Measurements from ENCODE around the gene ATP11C. TPM values are rescaled to one million over a fixed set of nuclear protein-coding genes. Genes with fewer than 3 reads are reported as not detected.

The ATP11C gene
- total and polyA plus RNA-seq, 4 donors = 5.3 to 32.1 (median 23.3) TPM

GRCh38 chrX:139907078-139907477 is 25.8 kb downstream of the ATP11C start:
- Histone ChIP-seq H3K4me3 (ENCODE audit: low read length in 2 of 2) (no peak overlapping the region), H3K4me1 (ENCODE audit: control insufficient read depth in 1 of 2, insufficient read depth in 2 of 2, low read length in 2 of 2) (no peaks in the 10 kb centered on the region), H3K36me3 (ENCODE audit: control insufficient read depth in 1 of 2, insufficient read depth in 2 of 2, low read length in 1 of 2) (no peaks in the 10 kb centered on the region), H3K27me3 (ENCODE audit: control insufficient read depth in 1 of 2, insufficient read depth in 2 of 2, low read length in 1 of 2) (no peaks in the 10 kb centered on the region), H3K27ac (ENCODE audit: low read depth in 1 of 2, low read length in 2 of 2) (no peak overlapping the region), H3K9me3 (ENCODE audit: control insufficient read depth, low read length) (no peaks in the 10 kb centered on the region)
- ATAC-seq (ENCODE audit: low FRiP score) (no peak), DNase-seq (no peak)
- intact Hi-C loops (cut with DNase I) = no loop called here
- 90 to 97% methylated on average over 3 of the region's 3 CpGs for WGBS, 2 donors

- H3K27ac ChIP-seq (ENCODE audit: low read depth in 1 of 2, low read length in 2 of 2) = no peak overlapping the region
- ATAC-seq (ENCODE audit: low FRiP score) (no peak), DNase-seq (no peak)
- WGBS, 2 donors = 91 to 94% methylated on average over 2 of the region's 2 CpGs
- H3K4me3 ChIP-seq (ENCODE audit: low read length in 2 of 2) = no peak overlapping the region
- H3K4me1 ChIP-seq (ENCODE audit: control insufficient read depth in 1 of 2, insufficient read depth in 2 of 2, low read length in 2 of 2) = peaks cover 0 to 2% of the 10 kb centered on the region in 2 donors
- H3K27me3 ChIP-seq (ENCODE audit: control insufficient read depth in 1 of 2, insufficient read depth in 2 of 2, low read length in 1 of 2) = no peaks in the 10 kb centered on the region
- intact Hi-C loops (cut with DNase I) = no loop called here
- H3K9me3 ChIP-seq (ENCODE audit: control insufficient read depth, low read length) = no peaks in the 10 kb centered on the region
- H3K36me3 ChIP-seq (ENCODE audit: control insufficient read depth in 1 of 2, insufficient read depth in 2 of 2, low read length in 1 of 2) = no peaks in the 10 kb centered on the region
These were observed 27.1 kb downstream of the ATP11C start for GRCh38 chrX:139905743-139906142.

DNA sequence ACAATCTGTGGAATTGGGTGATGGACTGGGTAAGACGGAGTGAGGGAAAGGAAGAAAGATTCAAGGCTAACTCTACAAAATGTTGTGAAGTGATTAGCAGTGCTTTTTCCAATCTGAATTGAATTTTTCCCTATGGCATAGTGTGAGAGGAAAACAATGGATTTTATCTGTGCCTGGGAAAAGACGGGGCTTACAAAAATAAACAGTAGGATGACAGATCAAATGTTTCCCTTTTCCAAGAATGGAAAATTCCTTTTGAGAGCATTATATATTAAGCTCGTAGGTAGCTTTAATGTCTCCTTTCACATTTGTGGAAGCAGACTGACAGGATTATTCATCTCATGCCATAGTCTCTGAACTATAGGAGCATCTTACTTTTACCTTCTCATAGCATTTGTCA is 27.8 kb downstream of the ATP11C start:
- no peak for ATAC-seq (ENCODE audit: low FRiP score)
- 37 to 46% methylated on average over 3 of the region's 3 CpGs for WGBS, 2 donors
- H3K4me1 ChIP-seq (ENCODE audit: control insufficient read depth in 1 of 2, insufficient read depth in 2 of 2, low read length in 2 of 2) = peaks cover 0 to 2% of the 10 kb centered on the region in 2 donors
- H3K36me3 ChIP-seq (ENCODE audit: control insufficient read depth in 1 of 2, insufficient read depth in 2 of 2, low read length in 1 of 2) = no peaks in the 10 kb centered on the region
- intact Hi-C loops (cut with DNase I) = no loop called here
- no peak overlapping the region for H3K27ac ChIP-seq (ENCODE audit: low read depth in 1 of 2, low read length in 2 of 2)
- no peaks in the 10 kb centered on the region for H3K27me3 ChIP-seq (ENCODE audit: control insufficient read depth in 1 of 2, insufficient read depth in 2 of 2, low read length in 1 of 2)
- H3K4me3 ChIP-seq (ENCODE audit: low read length in 2 of 2) = no peak overlapping the region
- no peaks in the 10 kb centered on the region for H3K9me3 ChIP-seq (ENCODE audit: control insufficient read depth, low read length)
- DNase-seq = no peak

- H3K9me3 ChIP-seq (ENCODE audit: control insufficient read depth, low read length) = no peaks in the 10 kb centered on the region
- 81 to 97% methylated on average over 3 of the region's 3 CpGs for WGBS, 2 donors
- no peaks in the 10 kb centered on the region for H3K36me3 ChIP-seq (ENCODE audit: control insufficient read depth in 1 of 2, insufficient read depth in 2 of 2, low read length in 1 of 2)
- H3K4me3 ChIP-seq (ENCODE audit: low read length in 2 of 2) = no peak overlapping the region
- H3K27me3 ChIP-seq (ENCODE audit: control insufficient read depth in 1 of 2, insufficient read depth in 2 of 2, low read length in 1 of 2) = no peaks in the 10 kb centered on the region
- DNase-seq = no peak
- no peak for ATAC-seq (ENCODE audit: low FRiP score)
- intact Hi-C loops (cut with DNase I) = no loop called here
- H3K4me1 ChIP-seq (ENCODE audit: control insufficient read depth in 1 of 2, insufficient read depth in 2 of 2, low read length in 2 of 2) = peaks cover 0 to 2% of the 10 kb centered on the region in 2 donors
- no peak overlapping the region for H3K27ac ChIP-seq (ENCODE audit: low read depth in 1 of 2, low read length in 2 of 2)
These were observed 29.6 kb downstream of the ATP11C start for GRCh38 chrX:139903210-139903609.

DNA sequence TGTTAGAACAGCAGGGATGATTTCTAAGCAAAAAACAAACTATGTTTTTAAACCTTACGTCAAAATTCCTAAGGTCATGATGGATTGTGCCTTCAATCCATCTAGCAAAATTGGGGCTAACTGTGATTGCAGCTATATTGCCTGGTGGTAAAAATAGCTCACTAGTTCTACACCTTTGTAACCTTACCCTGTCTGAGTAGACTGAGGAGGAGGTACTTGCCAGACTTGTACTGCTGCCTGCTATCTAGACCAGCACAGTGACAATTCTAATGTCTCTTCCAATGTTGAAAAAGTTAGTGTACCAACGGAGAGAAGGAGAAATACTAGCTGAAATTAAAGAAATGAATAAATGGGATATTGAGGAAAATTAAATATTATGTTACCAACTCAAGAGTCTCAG is 30.3 kb downstream of the ATP11C start:
- 78 to 95% methylated on average over 2 of the region's 2 CpGs for WGBS, 2 donors
- DNase-seq (no peak), ATAC-seq (ENCODE audit: low FRiP score) (no peak)
- Histone ChIP-seq H3K4me3 (ENCODE audit: low read length in 2 of 2) (no peak overlapping the region), H3K27me3 (ENCODE audit: control insufficient read depth in 1 of 2, insufficient read depth in 2 of 2, low read length in 1 of 2) (no peaks in the 10 kb centered on the region), H3K27ac (ENCODE audit: low read depth in 1 of 2, low read length in 2 of 2) (no peak overlapping the region), H3K9me3 (ENCODE audit: control insufficient read depth, low read length) (no peaks in the 10 kb centered on the region), H3K36me3 (ENCODE audit: control insufficient read depth in 1 of 2, insufficient read depth in 2 of 2, low read length in 1 of 2) (no peaks in the 10 kb centered on the region), H3K4me1 (ENCODE audit: control insufficient read depth in 1 of 2, insufficient read depth in 2 of 2, low read length in 2 of 2) (peaks cover 0 to 2% of the 10 kb centered on the region in 2 donors)
- intact Hi-C loops (cut with DNase I) = no loop called here

DNA sequence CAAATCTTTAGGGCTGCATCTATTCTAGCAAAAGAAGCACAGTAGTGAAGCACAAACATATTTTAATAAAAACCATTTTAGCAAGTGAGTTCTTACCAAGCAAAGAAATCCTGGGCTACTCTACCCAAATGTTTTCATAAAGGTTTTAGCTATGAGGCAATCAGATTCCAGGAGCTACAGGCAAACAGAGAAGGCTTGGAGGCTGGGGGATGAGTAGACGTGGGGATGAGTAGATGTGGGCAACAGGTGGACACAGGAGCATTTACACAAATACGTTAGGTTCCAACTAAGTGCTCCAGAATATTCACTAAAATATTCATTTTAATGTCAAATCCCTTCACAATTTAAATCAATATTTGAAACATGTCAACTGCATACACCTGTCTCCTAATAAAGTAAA is 34.5 kb downstream of the ATP11C start:
- 48 to 54% methylated on average over 2 of the region's 2 CpGs for WGBS, 2 donors
- Histone ChIP-seq H3K4me1 (ENCODE audit: control insufficient read depth in 1 of 2, insufficient read depth in 2 of 2, low read length in 2 of 2) (peaks cover 0 to 2% of the 10 kb centered on the region in 2 donors), H3K27me3 (ENCODE audit: control insufficient read depth in 1 of 2, insufficient read depth in 2 of 2, low read length in 1 of 2) (no peaks in the 10 kb centered on the region), H3K4me3 (ENCODE audit: low read length in 2 of 2) (no peak overlapping the region), H3K9me3 (ENCODE audit: control insufficient read depth, low read length) (no peaks in the 10 kb centered on the region), H3K27ac (ENCODE audit: low read depth in 1 of 2, low read length in 2 of 2) (no peak overlapping the region), H3K36me3 (ENCODE audit: control insufficient read depth in 1 of 2, insufficient read depth in 2 of 2, low read length in 1 of 2) (no peaks in the 10 kb centered on the region)
- no peak for DNase-seq
- intact Hi-C loops (cut with DNase I) = no loop called here
- ATAC-seq (ENCODE audit: low FRiP score) = no peak

DNA sequence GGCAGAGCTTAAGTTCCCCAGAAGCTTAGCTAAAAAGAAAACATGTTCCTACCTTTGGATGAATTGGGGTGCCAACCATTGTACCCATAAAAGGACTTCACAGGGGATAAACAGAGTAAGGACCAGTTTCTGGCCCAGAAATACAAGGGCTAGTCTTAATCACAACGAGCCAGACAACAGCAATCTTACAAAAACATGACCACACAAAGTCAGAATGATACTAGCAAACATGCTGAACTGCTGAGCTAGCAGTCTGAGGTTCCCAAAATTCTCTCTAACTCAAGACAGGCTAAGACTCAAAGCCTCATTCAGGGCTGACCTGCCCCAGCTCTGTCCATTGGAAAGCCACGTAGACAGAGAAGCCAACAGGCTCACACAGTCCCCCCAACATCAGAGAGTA is 40.3 kb downstream of the ATP11C start:
- H3K4me3 ChIP-seq (ENCODE audit: low read length in 2 of 2) = no peak overlapping the region
- H3K9me3 ChIP-seq (ENCODE audit: control insufficient read depth, low read length) = no peaks in the 10 kb centered on the region
- no peaks in the 10 kb centered on the region for H3K27me3 ChIP-seq (ENCODE audit: control insufficient read depth in 1 of 2, insufficient read depth in 2 of 2, low read length in 1 of 2)
- WGBS, 2 donors = 34 to 54% methylated on average over 2 of the region's 2 CpGs
- no peaks in the 10 kb centered on the region for H3K36me3 ChIP-seq (ENCODE audit: control insufficient read depth in 1 of 2, insufficient read depth in 2 of 2, low read length in 1 of 2)
- H3K27ac ChIP-seq (ENCODE audit: low read depth in 1 of 2, low read length in 2 of 2) = no peak overlapping the region
- ATAC-seq (ENCODE audit: low FRiP score) (no peak), DNase-seq (no peak)
- H3K4me1 ChIP-seq (ENCODE audit: control insufficient read depth in 1 of 2, insufficient read depth in 2 of 2, low read length in 2 of 2) = no peaks in the 10 kb centered on the region
- intact Hi-C loops (cut with DNase I) = no loop called here

DNA sequence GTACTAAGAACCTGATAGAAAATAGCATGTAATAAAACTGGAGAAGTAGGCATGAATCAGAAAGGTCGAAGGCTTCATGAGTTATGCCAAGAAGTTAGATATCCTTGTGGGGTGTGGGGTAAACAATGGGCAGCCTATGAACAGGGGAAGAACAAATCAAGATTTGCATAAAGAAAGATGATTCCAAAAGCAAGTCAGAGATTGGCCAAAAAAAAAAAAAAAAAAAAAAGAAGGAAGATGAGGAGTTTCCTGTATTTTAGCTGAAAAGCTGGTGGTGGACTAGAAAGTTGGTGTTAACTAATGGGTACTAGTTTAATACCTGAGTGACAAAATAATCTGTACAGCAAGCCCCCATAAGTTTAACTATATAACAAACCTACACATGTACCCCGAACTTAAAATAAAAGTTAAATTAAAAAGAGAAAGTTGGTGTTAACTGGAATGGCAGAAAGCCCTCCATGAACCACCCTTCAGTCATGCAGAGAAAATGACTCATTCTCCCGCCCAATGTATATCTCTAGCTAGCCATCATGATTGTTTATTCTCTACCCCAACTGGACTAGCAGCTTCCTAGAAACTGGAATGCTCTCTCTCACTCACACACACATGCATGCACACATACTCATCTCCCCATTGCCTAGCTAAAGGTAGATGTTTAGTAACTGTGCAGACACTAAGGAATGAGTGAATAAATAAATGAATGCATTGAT is 41.7 kb downstream of the ATP11C start:
- DNase-seq = no peak
- ATAC-seq (ENCODE audit: low FRiP score) = no peak
- H3K4me3 ChIP-seq (ENCODE audit: low read length in 2 of 2) = no peak overlapping the region
- WGBS, 2 donors = 78 to 88% methylated on average over 3 of the region's 3 CpGs
- H3K9me3 ChIP-seq (ENCODE audit: control insufficient read depth, low read length) = no peaks in the 10 kb centered on the region
- H3K4me1 ChIP-seq (ENCODE audit: control insufficient read depth in 1 of 2, insufficient read depth in 2 of 2, low read length in 2 of 2) = no peaks in the 10 kb centered on the region
- no peaks in the 10 kb centered on the region for H3K36me3 ChIP-seq (ENCODE audit: control insufficient read depth in 1 of 2, insufficient read depth in 2 of 2, low read length in 1 of 2)
- H3K27me3 ChIP-seq (ENCODE audit: control insufficient read depth in 1 of 2, insufficient read depth in 2 of 2, low read length in 1 of 2) = no peaks in the 10 kb centered on the region
- intact Hi-C loops (cut with DNase I) = no loop called here
- H3K27ac ChIP-seq (ENCODE audit: low read depth in 1 of 2, low read length in 2 of 2) = no peak overlapping the region

DNA sequence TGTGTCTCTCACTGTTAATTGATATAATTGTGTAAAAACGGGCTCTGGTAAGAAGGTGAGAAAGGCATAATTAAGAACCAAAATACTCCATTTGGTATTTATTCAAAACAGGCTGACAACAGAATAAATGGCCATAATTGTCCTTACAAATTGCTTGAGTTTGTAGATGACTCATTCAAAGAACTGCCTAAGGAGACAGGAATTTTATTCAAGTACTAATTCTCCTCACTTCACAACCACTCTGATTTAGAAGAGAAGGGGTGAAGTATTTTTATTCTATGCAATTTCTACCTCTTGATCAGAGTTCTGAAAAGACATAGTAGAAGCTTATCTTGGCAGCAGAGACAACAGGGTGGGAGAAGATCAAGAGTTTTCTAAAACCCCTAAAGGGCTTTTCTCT is 43.1 kb downstream of the ATP11C start:
- H3K9me3 ChIP-seq (ENCODE audit: control insufficient read depth, low read length) = no peaks in the 10 kb centered on the region
- intact Hi-C loops (cut with DNase I) = loop anchor here in 1 of 2 donors (10.0 kb wide), 1 partner anchor 65 kb away; no protein-coding TSS in a partner anchor
- DNase-seq (no peak), ATAC-seq (ENCODE audit: low FRiP score) (no peak)
- H3K27me3 ChIP-seq (ENCODE audit: control insufficient read depth in 1 of 2, insufficient read depth in 2 of 2, low read length in 1 of 2) = no peaks in the 10 kb centered on the region
- H3K4me1 ChIP-seq (ENCODE audit: control insufficient read depth in 1 of 2, insufficient read depth in 2 of 2, low read length in 2 of 2) = no peaks in the 10 kb centered on the region
- H3K36me3 ChIP-seq (ENCODE audit: control insufficient read depth in 1 of 2, insufficient read depth in 2 of 2, low read length in 1 of 2) = no peaks in the 10 kb centered on the region
- 30 to 61% methylated on average over 1 of the region's 1 CpG for WGBS, 2 donors
- no peak overlapping the region for H3K4me3 ChIP-seq (ENCODE audit: low read length in 2 of 2)
- H3K27ac ChIP-seq (ENCODE audit: low read depth in 1 of 2, low read length in 2 of 2) = no peak overlapping the region

All from aorta (tissue), 5 donors.